PFSK-1 (cell line): ENCODE data around the gene CCDC7.

Source experiments
- FOXP2 ChIP-seq: optimal IDR thresholded peaks from 2 replicates; pipeline ENCODE3; 2011; ENCODE audit warnings: borderline replicate concordance, control low read depth, inconsistent platforms; ENCODE audit not compliant: insufficient read depth; ENCODE audit errors: extremely low read length, extremely low read depth
- POLR2AphosphoS5 ChIP-seq: IDR thresholded peaks from 2 replicates; pipeline ENCODE4 v1.6.1; 2012; ENCODE audit warnings: low read depth, mild to moderate bottlenecking, control low read depth, low read length, moderate library complexity
- SIN3A ChIP-seq: IDR thresholded peaks from 2 replicates; pipeline ENCODE4 v1.6.1; 2012; ENCODE audit warnings: mild to moderate bottlenecking, low read length, moderate library complexity, borderline replicate concordance; ENCODE audit not compliant: insufficient read depth
- TAF1 ChIP-seq: IDR thresholded peaks from 2 replicates; pipeline ENCODE4 v1.6.1; 2012; ENCODE audit warnings: low read length, control low read depth, borderline replicate concordance; ENCODE audit not compliant: insufficient read depth
- TF ChIP-seq, protein P1 (sequence below), 2 experiments: IDR thresholded peaks; 2 replicates each; pipeline versions ENCODE4 v1.6.1 to v1.8.0; 2011 to 2012; ENCODE audit warnings: low read depth in 2 of 2, low read length in 2 of 2, control low read depth in 1 of 2, inconsistent platforms in 1 of 2, mild to moderate bottlenecking in 1 of 2, moderate library complexity in 1 of 2; ENCODE audit not compliant: insufficient read depth in 1 of 2

CCDC7 gene

DNA sequence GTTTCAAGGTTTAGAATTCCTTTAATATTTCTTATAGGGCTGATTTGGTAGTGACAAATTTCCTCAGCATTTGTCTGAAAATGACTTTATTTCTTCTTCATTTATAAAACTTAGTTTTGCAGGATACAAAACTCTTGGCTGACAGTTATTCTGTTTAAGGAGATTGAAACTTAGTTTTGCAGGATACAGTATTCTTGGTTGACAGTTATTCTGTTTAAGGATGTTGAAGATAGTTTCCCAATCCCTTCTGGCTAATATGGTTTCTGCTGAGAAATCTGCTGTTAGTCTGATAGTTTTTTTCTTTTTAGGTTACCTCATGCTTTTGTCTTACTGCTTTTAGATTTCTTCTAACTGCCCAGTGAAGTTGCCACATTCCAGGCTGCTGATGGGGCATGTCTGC is 325.3 kb downstream of the CCDC7 start:
- TF ChIP-seq FOXP2 = no peak
- no peak for TF ChIP-seq TAF1
- no peak for TF ChIP-seq SIN3A
- TF ChIP-seq POLR2AphosphoS5 = no peak
- TF ChIP-seq, protein P1, sequence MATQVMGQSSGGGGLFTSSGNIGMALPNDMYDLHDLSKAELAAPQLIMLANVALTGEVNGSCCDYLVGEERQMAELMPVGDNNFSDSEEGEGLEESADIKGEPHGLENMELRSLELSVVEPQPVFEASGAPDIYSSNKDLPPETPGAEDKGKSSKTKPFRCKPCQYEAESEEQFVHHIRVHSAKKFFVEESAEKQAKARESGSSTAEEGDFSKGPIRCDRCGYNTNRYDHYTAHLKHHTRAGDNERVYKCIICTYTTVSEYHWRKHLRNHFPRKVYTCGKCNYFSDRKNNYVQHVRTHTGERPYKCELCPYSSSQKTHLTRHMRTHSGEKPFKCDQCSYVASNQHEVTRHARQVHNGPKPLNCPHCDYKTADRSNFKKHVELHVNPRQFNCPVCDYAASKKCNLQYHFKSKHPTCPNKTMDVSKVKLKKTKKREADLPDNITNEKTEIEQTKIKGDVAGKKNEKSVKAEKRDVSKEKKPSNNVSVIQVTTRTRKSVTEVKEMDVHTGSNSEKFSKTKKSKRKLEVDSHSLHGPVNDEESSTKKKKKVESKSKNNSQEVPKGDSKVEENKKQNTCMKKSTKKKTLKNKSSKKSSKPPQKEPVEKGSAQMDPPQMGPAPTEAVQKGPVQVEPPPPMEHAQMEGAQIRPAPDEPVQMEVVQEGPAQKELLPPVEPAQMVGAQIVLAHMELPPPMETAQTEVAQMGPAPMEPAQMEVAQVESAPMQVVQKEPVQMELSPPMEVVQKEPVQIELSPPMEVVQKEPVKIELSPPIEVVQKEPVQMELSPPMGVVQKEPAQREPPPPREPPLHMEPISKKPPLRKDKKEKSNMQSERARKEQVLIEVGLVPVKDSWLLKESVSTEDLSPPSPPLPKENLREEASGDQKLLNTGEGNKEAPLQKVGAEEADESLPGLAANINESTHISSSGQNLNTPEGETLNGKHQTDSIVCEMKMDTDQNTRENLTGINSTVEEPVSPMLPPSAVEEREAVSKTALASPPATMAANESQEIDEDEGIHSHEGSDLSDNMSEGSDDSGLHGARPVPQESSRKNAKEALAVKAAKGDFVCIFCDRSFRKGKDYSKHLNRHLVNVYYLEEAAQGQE (IDR thresholded peaks at IDR 0.05; ENCODE audit: insufficient read depth in 1 of 2, low read depth in 2 of 2, low read length in 2 of 2) = no peak

DNA sequence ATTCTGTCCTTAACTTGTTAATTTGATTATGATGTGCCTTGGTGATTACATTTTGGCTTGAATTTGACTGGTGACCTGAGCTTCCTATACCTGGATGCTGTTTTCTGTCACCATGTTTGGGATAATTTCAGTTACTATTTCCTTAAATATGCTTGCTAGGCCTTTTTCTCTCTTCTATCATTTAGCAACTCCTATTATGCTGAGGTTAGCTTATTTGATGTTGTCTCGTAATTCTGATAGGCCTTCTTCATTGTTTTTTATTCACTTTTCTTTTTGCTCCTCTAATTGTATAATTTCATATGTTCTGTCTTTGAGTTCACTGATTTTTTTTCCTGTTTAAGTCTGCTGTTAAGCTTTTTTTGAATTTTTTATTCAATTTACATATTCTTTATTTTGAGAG is 327.2 kb downstream of the CCDC7 start:
- no peak for TF ChIP-seq FOXP2

DNA sequence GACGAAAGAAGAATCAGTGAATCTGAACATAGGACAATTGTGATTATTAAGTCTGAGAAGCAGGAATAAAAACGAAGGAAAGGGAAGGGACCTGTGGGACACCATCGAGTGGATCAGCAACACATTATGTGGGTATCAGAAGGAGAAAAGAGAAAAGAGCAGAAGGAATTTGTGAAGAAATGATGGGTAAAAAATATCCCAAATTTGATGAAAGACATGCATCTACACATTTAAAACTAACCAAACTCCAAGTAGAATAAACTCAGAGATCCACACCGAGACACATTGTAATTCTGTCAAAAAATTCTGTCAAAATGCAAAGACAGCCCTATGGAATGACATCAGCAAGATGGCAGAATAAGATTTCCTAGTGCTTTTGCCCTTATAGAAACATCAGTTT is 341.0 kb downstream of the CCDC7 start:
- TF ChIP-seq, protein P1 (IDR thresholded peaks at IDR 0.05; ENCODE audit: insufficient read depth in 1 of 2, low read depth in 2 of 2, low read length in 2 of 2) = no peak
- TF ChIP-seq POLR2AphosphoS5 (no peak), TAF1 (no peak), SIN3A (no peak), FOXP2 (no peak)

DNA sequence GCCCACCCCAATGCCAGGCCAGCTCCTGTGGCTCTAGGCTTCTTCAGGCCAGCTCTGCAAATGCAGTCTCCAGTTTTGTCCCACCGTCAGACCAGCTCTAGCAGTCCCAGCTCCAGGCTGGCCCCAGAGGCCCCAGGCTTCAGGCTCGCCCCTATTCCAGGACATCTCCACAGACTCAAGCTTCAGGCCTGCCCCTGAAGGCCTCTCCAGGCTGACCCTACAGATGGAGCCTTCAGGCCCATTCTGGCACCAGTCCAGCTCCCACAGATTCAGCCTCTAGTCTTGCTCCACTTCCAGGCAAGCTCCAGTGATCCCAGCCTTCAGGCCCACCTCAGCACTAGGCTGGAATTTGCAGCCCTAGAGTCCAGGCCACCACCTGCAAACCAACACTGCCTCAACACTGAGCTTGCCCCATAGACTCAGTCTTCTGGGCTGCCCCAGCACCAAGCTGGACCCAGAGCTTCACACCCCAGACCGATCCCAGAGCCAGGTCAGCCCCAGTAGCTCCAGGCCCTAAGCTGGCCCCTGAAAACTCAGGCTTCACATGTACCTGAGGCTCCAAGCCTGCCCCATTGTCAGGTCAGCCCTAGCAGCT is 341.8 kb downstream of the CCDC7 start:
- no peak for TF ChIP-seq FOXP2
- no peak for TF ChIP-seq TAF1
- TF ChIP-seq SIN3A = no peak
- TF ChIP-seq POLR2AphosphoS5 = no peak
- TF ChIP-seq, protein P1 (IDR thresholded peaks at IDR 0.05; ENCODE audit: insufficient read depth in 1 of 2, low read depth in 2 of 2, low read length in 2 of 2) = no peak

DNA sequence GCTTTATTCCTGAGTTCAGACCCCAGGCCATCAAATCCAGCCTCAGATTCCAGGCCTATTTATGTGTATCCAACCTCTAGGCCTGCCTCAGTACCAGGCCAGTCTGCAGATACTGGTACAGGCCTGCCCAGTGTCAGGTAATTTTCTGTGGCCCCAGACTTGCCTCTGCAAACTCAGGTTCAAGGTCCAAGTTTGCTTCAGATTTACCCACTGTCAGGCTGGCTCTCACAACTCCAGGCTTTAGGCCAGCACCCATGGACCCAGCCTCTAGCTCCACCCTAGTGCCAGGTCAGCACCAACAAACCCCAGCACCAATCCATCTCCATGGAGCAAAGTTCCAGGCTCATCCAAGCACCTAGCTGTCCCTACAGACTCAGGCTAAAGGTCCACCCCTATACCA is 342.4 kb downstream of the CCDC7 start:
- TF ChIP-seq POLR2AphosphoS5 = no peak

DNA sequence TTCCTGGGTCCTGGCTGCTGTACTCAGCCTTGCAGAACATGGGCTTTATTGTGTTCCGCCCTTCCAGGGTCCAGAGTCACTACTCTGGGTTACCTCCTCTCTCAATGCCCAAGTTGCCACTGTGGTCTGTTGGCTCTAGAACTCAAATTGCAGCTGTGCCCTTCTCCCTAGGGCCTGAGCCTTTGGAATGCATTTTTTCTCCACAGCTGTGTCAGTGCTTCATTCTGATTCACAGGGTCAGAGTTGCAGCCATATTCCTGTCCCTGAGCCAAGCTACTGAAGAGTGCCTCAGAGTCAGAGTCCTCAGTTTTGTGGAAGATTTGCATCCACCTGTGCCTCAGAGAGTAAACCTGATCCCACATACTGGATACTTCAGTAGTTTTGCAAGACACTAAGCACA is 344.5 kb downstream of the CCDC7 start:
- no peak for TF ChIP-seq FOXP2
- TF ChIP-seq, protein P1 (IDR thresholded peaks at IDR 0.05; ENCODE audit: insufficient read depth in 1 of 2, low read depth in 2 of 2, low read length in 2 of 2) = no peak
- TF ChIP-seq POLR2AphosphoS5 = no peak
- TF ChIP-seq SIN3A = no peak
- no peak for TF ChIP-seq TAF1
